ENCODE data around the gene RICTOR. TPM values are rescaled to one million over a fixed set of nuclear protein-coding genes. Genes with fewer than 3 reads are reported as not detected.

The RICTOR gene
- total RNA-seq, 1 experiment from 2014 or later = 22.4 TPM

DNA sequence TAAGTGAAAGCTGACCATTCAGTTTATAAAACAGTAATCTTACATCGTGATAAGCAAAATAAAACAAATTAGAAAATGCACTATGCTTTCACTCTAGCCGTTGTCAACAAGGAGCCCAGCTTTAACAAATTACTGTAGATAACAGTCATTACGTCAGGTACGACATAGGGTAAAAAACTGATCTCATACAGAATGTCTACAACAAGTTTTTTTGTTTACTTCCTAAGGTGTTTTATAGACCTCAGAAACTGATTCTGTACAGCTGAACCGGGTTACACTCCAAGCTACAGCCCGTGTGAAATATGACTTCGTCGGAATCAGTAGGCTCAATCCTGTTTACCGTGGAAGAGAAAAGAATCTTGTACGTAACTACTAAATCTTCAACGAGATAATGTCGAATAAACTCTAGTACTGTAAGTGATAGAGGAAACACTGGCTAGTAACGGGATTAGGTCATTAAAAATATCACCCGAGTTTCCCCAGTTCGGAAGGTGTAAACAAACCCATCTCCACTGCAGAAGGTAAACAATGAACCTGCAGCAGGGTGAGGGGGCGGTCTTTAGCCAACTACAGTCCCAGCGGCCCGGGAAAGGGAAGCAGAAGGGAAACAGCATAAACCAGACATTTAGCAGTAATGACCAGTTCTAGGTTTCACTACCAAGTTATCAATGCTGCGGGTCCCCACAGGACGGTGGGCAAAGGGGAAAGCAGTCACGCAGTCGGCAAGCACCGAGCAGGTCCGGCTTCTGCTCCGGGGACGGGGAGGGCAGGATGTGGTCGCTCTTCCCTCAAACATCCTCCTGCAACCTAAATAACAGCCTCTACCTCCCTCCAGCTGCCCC, 1.1 kb downstream of the RICTOR start:
- TF ChIP-seq CREB1 (CRISPR knock-in tag; IDR thresholded peaks at IDR 0.05) = no peak
- peak; percentile 79 for TF ChIP-seq FOXK1 (CRISPR knock-in tag; IDR thresholded peaks at IDR 0.05)
- DNase-seq (ENCODE audit: low spot score) (peak; percentile 49), ATAC-seq (peak; percentile 40)
- no peaks in the 10 kb centered on the region for H3K27me3 Mint-ChIP-seq (ENCODE audit: low read depth)
- H3K9me3 Mint-ChIP-seq = no peaks in the 10 kb centered on the region
- H3K4me1 Mint-ChIP-seq = peaks cover 44% of the 10 kb centered on the region
- CTCF ChIA-PET = interaction anchor here (0.8 kb wide), 1 partner anchor 145 kb away, joined by 3 read pairs; no protein-coding TSS in a partner anchor
- H3K36me3 Mint-ChIP-seq = no peaks in the 10 kb centered on the region; the same call in 1 of the 2 replicates
- H3K4me3 Mint-ChIP-seq = peak overlapping the region; percentile 94
- H3K27ac Mint-ChIP-seq = peak overlapping the region; percentile 99
- POLR2A ChIA-PET = no interaction called here

DNA sequence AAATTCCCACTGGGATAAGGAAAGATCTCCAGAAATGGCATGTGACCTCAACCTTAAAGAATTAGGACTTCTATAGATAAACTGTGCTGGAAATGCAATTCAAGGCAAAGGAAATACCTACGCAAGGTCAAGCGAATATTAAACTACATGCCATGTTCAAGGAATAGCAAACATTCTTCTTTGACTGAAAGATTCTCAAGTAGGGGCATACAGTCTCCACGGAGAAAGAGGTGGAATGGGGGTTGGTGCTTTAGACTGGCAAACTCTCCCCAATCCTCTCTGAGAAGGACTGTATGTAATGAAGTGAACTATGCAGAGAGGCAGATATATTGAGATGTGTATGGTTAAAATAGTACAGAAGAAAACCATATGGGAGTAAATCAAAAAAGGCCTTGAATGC, 6.1 kb downstream of the RICTOR start:
- peaks cover 49% of the 10 kb centered on the region for H3K4me1 Mint-ChIP-seq
- DNase-seq (ENCODE audit: low spot score) (no peak), ATAC-seq (no peak)
- ChIA-PET POLR2A (no interaction called here), CTCF (no interaction called here)
- peak overlapping the region; percentile 32 for H3K27ac Mint-ChIP-seq
- H3K36me3 Mint-ChIP-seq = peaks cover 34% of the 10 kb centered on the region
- H3K9me3 Mint-ChIP-seq = peaks cover 25% of the 10 kb centered on the region
- no peaks in the 10 kb centered on the region; the same call in 1 of the 2 replicates for H3K27me3 Mint-ChIP-seq (ENCODE audit: low read depth)
- no peak overlapping the region for H3K4me3 Mint-ChIP-seq
- no peak for TF ChIP-seq HMGA2 (CRISPR knock-in tag; IDR thresholded peaks at IDR 0.05)
- TF ChIP-seq, protein P1, sequence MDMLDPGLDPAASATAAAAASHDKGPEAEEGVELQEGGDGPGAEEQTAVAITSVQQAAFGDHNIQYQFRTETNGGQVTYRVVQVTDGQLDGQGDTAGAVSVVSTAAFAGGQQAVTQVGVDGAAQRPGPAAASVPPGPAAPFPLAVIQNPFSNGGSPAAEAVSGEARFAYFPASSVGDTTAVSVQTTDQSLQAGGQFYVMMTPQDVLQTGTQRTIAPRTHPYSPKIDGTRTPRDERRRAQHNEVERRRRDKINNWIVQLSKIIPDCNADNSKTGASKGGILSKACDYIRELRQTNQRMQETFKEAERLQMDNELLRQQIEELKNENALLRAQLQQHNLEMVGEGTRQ (CRISPR knock-in tag; IDR thresholded peaks at IDR 0.05) = no peak
- TF ChIP-seq NFE2L1 (CRISPR knock-in tag; IDR thresholded peaks at IDR 0.05) = no peak
- no peak for TF ChIP-seq ZNF121 (CRISPR knock-in tag; IDR thresholded peaks at IDR 0.05)
- TF ChIP-seq, protein P2, sequence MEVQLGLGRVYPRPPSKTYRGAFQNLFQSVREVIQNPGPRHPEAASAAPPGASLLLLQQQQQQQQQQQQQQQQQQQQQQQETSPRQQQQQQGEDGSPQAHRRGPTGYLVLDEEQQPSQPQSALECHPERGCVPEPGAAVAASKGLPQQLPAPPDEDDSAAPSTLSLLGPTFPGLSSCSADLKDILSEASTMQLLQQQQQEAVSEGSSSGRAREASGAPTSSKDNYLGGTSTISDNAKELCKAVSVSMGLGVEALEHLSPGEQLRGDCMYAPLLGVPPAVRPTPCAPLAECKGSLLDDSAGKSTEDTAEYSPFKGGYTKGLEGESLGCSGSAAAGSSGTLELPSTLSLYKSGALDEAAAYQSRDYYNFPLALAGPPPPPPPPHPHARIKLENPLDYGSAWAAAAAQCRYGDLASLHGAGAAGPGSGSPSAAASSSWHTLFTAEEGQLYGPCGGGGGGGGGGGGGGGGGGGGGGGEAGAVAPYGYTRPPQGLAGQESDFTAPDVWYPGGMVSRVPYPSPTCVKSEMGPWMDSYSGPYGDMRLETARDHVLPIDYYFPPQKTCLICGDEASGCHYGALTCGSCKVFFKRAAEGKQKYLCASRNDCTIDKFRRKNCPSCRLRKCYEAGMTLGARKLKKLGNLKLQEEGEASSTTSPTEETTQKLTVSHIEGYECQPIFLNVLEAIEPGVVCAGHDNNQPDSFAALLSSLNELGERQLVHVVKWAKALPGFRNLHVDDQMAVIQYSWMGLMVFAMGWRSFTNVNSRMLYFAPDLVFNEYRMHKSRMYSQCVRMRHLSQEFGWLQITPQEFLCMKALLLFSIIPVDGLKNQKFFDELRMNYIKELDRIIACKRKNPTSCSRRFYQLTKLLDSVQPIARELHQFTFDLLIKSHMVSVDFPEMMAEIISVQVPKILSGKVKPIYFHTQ (CRISPR knock-in tag; IDR thresholded peaks at IDR 0.05) = no peak
- no peak for TF ChIP-seq PRRX2 (CRISPR knock-in tag; IDR thresholded peaks at IDR 0.05)
- TF ChIP-seq, protein P3, sequence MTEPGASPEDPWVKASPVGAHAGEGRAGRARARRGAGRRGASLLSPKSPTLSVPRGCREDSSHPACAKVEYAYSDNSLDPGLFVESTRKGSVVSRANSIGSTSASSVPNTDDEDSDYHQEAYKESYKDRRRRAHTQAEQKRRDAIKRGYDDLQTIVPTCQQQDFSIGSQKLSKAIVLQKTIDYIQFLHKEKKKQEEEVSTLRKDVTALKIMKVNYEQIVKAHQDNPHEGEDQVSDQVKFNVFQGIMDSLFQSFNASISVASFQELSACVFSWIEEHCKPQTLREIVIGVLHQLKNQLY (CRISPR knock-in tag; IDR thresholded peaks at IDR 0.05) = no peak
- no peak for TF ChIP-seq JAZF1 (CRISPR knock-in tag; IDR thresholded peaks at IDR 0.05)
- TF ChIP-seq RORB (CRISPR knock-in tag; IDR thresholded peaks at IDR 0.05) = no peak
- TF ChIP-seq, protein P4, sequence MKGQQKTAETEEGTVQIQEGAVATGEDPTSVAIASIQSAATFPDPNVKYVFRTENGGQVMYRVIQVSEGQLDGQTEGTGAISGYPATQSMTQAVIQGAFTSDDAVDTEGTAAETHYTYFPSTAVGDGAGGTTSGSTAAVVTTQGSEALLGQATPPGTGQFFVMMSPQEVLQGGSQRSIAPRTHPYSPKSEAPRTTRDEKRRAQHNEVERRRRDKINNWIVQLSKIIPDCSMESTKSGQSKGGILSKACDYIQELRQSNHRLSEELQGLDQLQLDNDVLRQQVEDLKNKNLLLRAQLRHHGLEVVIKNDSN (CRISPR knock-in tag; IDR thresholded peaks at IDR 0.05) = no peak
- TF ChIP-seq, protein P5, sequence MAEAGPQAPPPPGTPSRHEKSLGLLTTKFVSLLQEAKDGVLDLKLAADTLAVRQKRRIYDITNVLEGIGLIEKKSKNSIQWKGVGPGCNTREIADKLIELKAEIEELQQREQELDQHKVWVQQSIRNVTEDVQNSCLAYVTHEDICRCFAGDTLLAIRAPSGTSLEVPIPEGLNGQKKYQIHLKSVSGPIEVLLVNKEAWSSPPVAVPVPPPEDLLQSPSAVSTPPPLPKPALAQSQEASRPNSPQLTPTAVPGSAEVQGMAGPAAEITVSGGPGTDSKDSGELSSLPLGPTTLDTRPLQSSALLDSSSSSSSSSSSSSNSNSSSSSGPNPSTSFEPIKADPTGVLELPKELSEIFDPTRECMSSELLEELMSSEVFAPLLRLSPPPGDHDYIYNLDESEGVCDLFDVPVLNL (CRISPR knock-in tag; IDR thresholded peaks at IDR 0.05; ENCODE audit: borderline replicate concordance, low read depth) = no peak
- no peak for TF ChIP-seq SMAD3 (CRISPR knock-in tag; IDR thresholded peaks at IDR 0.05; ENCODE audit: borderline replicate concordance)
- no peak for TF ChIP-seq NFATC4 (CRISPR knock-in tag; IDR thresholded peaks at IDR 0.05)
- no peak for TF ChIP-seq SP1 (CRISPR knock-in tag; conservative IDR thresholded peaks at IDR 0.05)
- TF ChIP-seq FOXJ3 (CRISPR knock-in tag; IDR thresholded peaks at IDR 0.05; ENCODE audit: borderline replicate concordance) = no peak
- TF ChIP-seq SOX15 (CRISPR knock-in tag; IDR thresholded peaks at IDR 0.05) = no peak
- TF ChIP-seq, protein P6, sequence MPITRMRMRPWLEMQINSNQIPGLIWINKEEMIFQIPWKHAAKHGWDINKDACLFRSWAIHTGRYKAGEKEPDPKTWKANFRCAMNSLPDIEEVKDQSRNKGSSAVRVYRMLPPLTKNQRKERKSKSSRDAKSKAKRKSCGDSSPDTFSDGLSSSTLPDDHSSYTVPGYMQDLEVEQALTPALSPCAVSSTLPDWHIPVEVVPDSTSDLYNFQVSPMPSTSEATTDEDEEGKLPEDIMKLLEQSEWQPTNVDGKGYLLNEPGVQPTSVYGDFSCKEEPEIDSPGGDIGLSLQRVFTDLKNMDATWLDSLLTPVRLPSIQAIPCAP (CRISPR knock-in tag; IDR thresholded peaks at IDR 0.05) = no peak
